GM19099 (cell line): ENCODE measurements around the gene ARL14EPL.

ENCODE experiments used
- POLR2A ChIP-seq: IDR thresholded peaks from 3 replicates; pipeline ENCODE4 v1.6.1; 2011; ENCODE audit warnings: low read depth; ENCODE audit not compliant: insufficient read length; ENCODE audit errors: extremely low read depth

ARL14EPL gene

DNA sequence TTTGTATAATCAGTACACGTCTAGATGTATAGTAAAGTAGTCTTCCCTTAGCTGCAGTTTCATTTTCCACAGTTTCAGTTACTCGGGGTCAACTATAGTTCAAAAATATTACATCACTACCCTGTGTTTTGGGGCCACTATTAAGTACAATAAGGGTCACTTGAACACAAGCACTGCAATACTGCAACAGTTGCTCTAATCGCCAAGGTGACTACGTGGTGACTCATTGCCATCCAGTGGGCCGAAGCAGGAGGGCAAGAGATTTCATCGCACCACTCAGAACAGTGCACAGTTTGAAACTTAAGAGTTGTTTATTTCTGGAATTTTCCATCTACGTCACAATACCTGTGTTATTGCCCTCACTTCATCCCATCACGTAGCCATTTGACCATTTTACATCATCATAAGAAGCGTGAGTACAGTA is at the start of gene ARL14EPL:
ARL14EPL (plus strand) TSS at position 379 of the 424 bp plus-strand sequence. CDS start 18,994 bp downstream, outside the sequence.
- TF ChIP-seq POLR2A: no peak

- no peak for TF ChIP-seq POLR2A
Measured at GRCh38 chr5:115983519-115983918, 48.8 kb upstream of the ARL14EPL start.

DNA sequence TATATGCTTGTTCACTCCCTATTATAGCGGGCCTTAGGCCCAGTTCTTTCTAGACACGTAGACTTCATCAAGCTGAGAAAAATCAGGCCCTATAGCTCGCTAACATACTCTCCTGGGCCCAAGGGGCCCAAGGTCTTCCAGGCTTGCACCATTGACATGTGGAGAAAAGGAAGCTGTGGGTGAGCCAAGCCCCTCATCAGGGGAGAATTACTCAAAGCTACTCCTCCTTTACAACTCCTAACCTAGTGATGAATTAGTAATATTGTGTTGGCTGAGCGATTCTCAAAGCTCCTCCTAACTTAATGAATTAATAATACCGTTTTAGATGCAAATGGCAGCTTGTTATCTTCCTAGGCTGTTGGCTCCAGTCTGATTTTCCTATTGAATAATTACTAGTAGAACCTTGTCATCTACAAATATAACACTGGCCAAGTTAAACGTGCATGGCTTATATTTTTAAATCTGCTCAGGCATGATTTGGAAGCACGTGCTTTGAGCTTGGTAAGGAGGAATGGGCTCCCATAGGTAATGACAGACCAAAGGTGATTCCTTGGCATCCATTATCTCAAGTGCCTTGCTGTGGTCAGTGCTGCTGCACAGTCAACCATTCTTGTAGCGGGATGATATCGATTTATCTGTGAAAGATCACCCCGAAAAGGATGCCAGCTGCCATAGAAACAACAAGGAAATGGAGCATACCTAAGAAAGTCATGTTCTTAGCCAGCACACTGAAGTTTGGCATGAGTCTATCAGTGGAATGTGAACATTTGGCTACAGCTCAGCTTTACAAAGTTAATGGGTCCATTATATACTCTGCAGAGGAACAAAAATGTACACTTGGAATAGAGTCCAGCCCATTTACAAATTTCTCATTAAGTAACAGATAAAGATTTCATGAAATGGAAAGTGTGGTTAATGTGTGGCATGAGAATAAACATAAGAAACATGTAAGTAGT is 46.2 kb upstream of the ARL14EPL start:
- no peak for TF ChIP-seq POLR2A

GRCh38 chr5:115988002-115988401 is 44.3 kb upstream of the ARL14EPL start:
- TF ChIP-seq POLR2A: no peak

- no peak for TF ChIP-seq POLR2A
Measured at GRCh38 chr5:115992848-115993350, 39.4 kb upstream of the ARL14EPL start.

DNA sequence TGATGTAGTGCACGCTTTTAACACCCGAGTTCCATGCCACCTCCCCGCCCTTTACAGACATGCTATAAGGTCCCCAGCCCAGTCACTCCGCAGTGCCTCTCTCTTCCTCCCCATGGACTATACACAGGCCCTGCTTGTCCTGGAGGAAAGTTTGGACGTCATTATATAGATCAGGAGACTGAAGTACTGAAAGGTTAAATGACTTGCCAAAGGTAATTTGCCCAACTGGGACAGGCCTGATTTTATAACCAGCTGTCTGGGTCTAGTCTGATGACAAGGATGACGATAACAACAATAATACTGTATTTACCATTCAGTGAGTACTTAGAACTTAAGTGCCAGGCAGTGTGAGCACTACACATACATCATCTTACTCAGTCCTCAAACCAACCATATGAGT is 36.9 kb upstream of the ARL14EPL start:
- no peak for TF ChIP-seq POLR2A

GRCh38 chr5:116002116-116002906 is 30.0 kb upstream of the ARL14EPL start:
- TF ChIP-seq POLR2A: no peak

- no peak for TF ChIP-seq POLR2A
Measured at GRCh38 chr5:116004248-116004647, 28.0 kb upstream of the ARL14EPL start.

- TF ChIP-seq POLR2A: no peak
Measured at GRCh38 chr5:116009806-116010205, 22.5 kb upstream of the ARL14EPL start.

DNA sequence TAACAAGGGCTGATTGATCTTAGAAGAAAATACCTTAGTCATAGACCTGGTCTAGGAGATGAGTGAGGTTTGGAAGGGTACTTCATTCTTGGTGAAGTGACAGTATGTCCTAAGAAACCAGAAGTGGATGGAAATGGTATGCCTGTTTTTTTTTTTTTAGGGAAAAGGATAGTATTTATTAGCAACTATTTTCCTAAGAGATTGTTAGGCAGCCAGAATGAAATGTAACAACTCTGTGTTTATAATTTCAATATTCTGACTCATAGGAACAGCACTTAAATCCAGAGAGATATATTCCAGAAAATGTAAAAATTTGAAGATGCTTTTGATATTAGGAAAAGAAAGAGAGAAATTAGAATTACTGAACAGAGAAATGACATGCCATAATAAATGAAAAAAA is 21.2 kb upstream of the ARL14EPL start:
- no peak for TF ChIP-seq POLR2A

GRCh38 chr5:116013207-116013785 is 19.0 kb upstream of the ARL14EPL start:
- no peak for TF ChIP-seq POLR2A

GRCh38 chr5:116013936-116014335 is 18.3 kb upstream of the ARL14EPL start:
- TF ChIP-seq POLR2A: no peak

- TF ChIP-seq POLR2A: no peak
Measured at GRCh38 chr5:116023619-116024018, 8.7 kb upstream of the ARL14EPL start.

GRCh38 chr5:116025866-116026265 is 6.4 kb upstream of the ARL14EPL start:
- no peak for TF ChIP-seq POLR2A

GRCh38 chr5:116032991-116033390 is 719 bp downstream of the ARL14EPL start:
- no peak for TF ChIP-seq POLR2A
